Measurements from ENCODE around the gene DDX25.

DNA sequence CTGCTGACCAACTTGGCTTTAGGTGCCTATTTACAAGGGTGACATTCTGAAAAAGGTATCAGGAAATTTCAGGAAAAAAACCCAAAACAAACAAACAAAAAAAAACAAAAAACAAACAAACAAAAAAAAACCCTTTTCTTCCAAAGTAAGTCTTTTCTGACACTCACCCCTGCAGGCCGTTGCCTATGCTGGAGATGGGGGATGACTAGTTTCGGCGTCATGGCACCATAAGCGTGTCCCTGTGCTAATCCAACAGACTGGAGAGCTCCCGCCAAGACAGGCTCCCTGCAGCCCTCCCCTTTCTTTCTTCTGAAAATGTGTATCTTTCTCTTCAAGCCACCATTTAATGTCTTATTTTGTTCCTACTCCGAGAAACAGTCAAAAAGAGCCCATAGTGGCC is 55.2 kb downstream of the DDX25 start:
- no peak for TF ChIP-seq POLR2A (IDR thresholded peaks at IDR 0.05)
- TF ChIP-seq, protein P1, sequence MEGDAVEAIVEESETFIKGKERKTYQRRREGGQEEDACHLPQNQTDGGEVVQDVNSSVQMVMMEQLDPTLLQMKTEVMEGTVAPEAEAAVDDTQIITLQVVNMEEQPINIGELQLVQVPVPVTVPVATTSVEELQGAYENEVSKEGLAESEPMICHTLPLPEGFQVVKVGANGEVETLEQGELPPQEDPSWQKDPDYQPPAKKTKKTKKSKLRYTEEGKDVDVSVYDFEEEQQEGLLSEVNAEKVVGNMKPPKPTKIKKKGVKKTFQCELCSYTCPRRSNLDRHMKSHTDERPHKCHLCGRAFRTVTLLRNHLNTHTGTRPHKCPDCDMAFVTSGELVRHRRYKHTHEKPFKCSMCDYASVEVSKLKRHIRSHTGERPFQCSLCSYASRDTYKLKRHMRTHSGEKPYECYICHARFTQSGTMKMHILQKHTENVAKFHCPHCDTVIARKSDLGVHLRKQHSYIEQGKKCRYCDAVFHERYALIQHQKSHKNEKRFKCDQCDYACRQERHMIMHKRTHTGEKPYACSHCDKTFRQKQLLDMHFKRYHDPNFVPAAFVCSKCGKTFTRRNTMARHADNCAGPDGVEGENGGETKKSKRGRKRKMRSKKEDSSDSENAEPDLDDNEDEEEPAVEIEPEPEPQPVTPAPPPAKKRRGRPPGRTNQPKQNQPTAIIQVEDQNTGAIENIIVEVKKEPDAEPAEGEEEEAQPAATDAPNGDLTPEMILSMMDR (IDR thresholded peaks at IDR 0.05) = no peak
